ENCODE results near the gene EFHC1.

DNA sequence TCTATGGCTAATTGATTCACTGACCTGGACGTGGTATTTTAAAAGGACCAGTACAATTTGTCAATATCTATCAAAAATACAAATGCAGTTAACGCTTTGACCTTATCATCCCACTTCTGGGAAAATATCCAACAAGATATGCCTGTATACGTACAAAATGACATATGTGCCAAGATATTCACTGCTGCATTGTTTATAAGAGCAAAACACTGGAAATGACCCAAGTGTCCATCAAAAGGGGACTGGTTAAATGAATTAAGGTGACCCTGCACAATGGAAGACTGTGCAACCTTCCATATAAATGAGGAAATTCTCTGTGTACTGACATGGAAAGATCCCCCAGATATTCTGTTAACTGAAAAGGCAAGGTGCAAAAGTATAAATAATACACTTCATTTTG is 142.8 kb downstream of the EFHC1 start:
- TF ChIP-seq, protein P1, sequence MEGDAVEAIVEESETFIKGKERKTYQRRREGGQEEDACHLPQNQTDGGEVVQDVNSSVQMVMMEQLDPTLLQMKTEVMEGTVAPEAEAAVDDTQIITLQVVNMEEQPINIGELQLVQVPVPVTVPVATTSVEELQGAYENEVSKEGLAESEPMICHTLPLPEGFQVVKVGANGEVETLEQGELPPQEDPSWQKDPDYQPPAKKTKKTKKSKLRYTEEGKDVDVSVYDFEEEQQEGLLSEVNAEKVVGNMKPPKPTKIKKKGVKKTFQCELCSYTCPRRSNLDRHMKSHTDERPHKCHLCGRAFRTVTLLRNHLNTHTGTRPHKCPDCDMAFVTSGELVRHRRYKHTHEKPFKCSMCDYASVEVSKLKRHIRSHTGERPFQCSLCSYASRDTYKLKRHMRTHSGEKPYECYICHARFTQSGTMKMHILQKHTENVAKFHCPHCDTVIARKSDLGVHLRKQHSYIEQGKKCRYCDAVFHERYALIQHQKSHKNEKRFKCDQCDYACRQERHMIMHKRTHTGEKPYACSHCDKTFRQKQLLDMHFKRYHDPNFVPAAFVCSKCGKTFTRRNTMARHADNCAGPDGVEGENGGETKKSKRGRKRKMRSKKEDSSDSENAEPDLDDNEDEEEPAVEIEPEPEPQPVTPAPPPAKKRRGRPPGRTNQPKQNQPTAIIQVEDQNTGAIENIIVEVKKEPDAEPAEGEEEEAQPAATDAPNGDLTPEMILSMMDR (conservative IDR thresholded peaks at IDR 0.05 in 1 of 2, IDR thresholded peaks at IDR 0.05 in 1 of 2; ENCODE audit: extremely low read depth in 1 of 2, insufficient read depth in 1 of 2, low read depth in 1 of 2, low read length in 2 of 2), result no peak
- no peak for TF ChIP-seq EZH2 (IDR thresholded peaks at IDR 0.05; ENCODE audit: borderline replicate concordance, low read length)

All from mammary epithelial cell (primary cell).